ELR (cell line): ENCODE measurements around the gene MIEF1.

Experiments used
- DNase-seq: peaks from one replicate; pipeline ENCODE4 v3.0.0-alpha.2; 2015; ENCODE audit warnings: low read depth

MIEF1 gene

GRCh38 chr22:39528681-39529486 lies 26.8 kb downstream of the MIEF1 start:
- DNase-seq = peak; percentile 93

GRCh38 chr22:39529487-39529851 lies 27.4 kb downstream of the MIEF1 start:
- DNase-seq = no peak

GRCh38 chr22:39530116-39530515 lies 28.0 kb downstream of the MIEF1 start:
- no peak for DNase-seq

GRCh38 chr22:39530692-39531331 lies 28.7 kb downstream of the MIEF1 start:
- peak; percentile 64 for DNase-seq

GRCh38 chr22:39532215-39533073 lies 30.4 kb downstream of the MIEF1 start, which contains the start of gene RPS19BP1:
RPS19BP1 (minus strand) TSS chr22:39532748; CDS start chr22:39532738, 10 bp downstream.
- peak; percentile 100 for DNase-seq

- DNase-seq = no peak
Measured at GRCh38 chr22:39534092-39534506, 32.0 kb downstream of the MIEF1 start.

GRCh38 chr22:39534591-39535356 lies 32.7 kb downstream of the MIEF1 start:
- DNase-seq = peak; percentile 78

- DNase-seq = no peak
Measured at GRCh38 chr22:39535357-39535725, 33.3 kb downstream of the MIEF1 start.

- DNase-seq = no peak
Measured at GRCh38 chr22:39535831-39536449, 33.9 kb downstream of the MIEF1 start.

GRCh38 chr22:39536711-39537110 lies 34.6 kb downstream of the MIEF1 start:
- no peak for DNase-seq

- no peak for DNase-seq
Measured at GRCh38 chr22:39537975-39538374, 35.9 kb downstream of the MIEF1 start.

- peak; percentile 55 for DNase-seq
Measured at GRCh38 chr22:39543095-39543494, 41.0 kb downstream of the MIEF1 start.

- no peak for DNase-seq
Measured at GRCh38 chr22:39545386-39546365, 43.6 kb downstream of the MIEF1 start.

- peak; percentile 65 for DNase-seq
Measured at GRCh38 chr22:39546889-39547586, 44.9 kb downstream of the MIEF1 start.

GRCh38 chr22:39547587-39547947 lies 45.5 kb downstream of the MIEF1 start:
- no peak for DNase-seq

- DNase-seq = no peak
Measured at GRCh38 chr22:39553429-39553828, 51.3 kb downstream of the MIEF1 start.

- DNase-seq = no peak
Measured at GRCh38 chr22:39554151-39554550, 52.1 kb downstream of the MIEF1 start.

GRCh38 chr22:39556970-39557841 lies 55.1 kb downstream of the MIEF1 start:
- peak; percentile 40 for DNase-seq
